ENCODE measurements around the gene EPB41L4B.

Gene EPB41L4B

DNA sequence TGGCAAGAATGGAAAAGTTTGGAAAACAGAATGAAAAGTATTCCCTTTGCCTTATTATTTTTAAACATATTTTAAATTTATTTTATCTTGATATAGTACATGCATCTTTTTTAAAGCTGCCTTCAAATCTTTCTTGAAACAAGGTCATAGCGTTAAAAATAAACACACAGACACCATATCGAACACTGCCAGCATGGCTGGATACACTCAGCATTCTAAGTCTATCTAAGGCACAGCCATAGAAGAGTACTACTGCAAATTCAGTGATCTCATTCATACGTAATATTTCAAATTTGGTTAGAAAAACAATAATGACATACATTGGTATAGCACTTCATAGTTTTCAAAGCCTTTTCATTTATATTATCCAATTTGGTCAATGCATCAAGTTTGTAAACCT is 57.5 kb downstream of the EPB41L4B start:
- ChIA-PET POLR2A (no interaction called here), CTCF (interaction anchor here (0.6 kb wide), 1 partner anchor 51 kb away, joined by 3 read pairs; no protein-coding TSS in a partner anchor)
- Histone ChIP-seq H3K27ac (ENCODE audit: extremely low read depth, low read depth, low read length) (no peak overlapping the region), H3K36me3 (ENCODE audit: control insufficient read depth in 2 of 2, insufficient read depth in 1 of 2, low read length in 2 of 2) (peaks cover 0 to 5% of the 10 kb centered on the region in 2 experiments; a peak in 2 of 3 replicates), H3K4me1 (ENCODE audit: control insufficient read depth, insufficient read depth, low read length) (peaks cover 5% of the 10 kb centered on the region), H3K4me3 (ENCODE audit: low read depth, low read length) (no peak overlapping the region), H3K9me3 (ENCODE audit: control insufficient read depth, insufficient read depth, low read depth, low read length) (no peaks in the 10 kb centered on the region)
- TF ChIP-seq ZNF596 (tag by site-specific recombination; IDR thresholded peaks at IDR 0.05) (no peak), ZNF701 (tag by site-specific recombination; IDR thresholded peaks at IDR 0.05) (no peak), ZNF776 (tag by site-specific recombination; IDR thresholded peaks at IDR 0.05; ENCODE audit: borderline replicate concordance) (no peak), ZNF132 (tag by site-specific recombination; IDR thresholded peaks at IDR 0.05; ENCODE audit: borderline replicate concordance) (no peak), ZNF843 (tag by site-specific recombination; IDR thresholded peaks at IDR 0.05) (no peak), ZNF660 (tag by site-specific recombination; IDR thresholded peaks at IDR 0.05) (no peak), ZFHX2 (tag by site-specific recombination; conservative IDR thresholded peaks at IDR 0.05) (no peak)
- TF ChIP-seq, protein P1, sequence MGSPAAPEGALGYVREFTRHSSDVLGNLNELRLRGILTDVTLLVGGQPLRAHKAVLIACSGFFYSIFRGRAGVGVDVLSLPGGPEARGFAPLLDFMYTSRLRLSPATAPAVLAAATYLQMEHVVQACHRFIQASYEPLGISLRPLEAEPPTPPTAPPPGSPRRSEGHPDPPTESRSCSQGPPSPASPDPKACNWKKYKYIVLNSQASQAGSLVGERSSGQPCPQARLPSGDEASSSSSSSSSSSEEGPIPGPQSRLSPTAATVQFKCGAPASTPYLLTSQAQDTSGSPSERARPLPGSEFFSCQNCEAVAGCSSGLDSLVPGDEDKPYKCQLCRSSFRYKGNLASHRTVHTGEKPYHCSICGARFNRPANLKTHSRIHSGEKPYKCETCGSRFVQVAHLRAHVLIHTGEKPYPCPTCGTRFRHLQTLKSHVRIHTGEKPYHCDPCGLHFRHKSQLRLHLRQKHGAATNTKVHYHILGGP (tag by site-specific recombination; IDR thresholded peaks at IDR 0.05), result no peak

DNA sequence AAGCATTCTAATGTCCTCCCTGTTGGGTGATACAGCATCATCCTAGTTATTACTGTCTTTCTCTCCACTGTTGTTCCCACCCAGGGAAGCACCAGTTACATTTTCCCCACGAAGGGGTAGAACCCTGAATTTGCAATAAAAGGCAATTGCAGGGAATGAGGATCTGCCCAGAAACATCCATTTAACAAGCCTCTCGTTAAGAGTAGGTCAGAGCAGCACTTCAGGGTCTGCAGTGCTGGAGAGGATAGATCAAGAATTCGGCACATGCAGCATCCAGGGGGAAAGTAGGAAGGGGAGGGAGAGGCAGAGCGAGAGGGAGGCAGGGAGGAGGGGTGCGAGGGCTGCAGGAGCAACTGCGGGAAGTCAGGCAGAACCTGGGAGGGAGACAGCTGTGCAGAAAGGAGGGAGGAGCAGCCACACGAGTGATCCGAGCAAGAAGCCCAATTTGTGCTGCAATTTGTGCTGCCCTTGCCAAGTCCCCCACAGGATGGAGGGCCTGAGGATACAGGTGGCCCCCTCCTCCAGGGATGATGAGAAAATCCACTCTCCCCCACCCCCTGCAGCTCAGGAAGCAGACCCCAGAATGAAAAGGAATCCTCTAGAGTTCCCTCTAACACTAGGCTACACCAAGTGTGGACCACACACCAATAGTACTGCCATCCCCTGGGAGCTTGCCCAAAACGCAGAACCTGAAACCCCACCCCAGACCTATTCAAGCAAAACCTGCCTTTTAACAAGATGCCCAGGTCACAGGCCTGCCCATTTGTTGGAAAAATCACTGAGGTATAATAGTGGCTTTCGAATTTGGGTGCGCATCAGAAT is 62.2 kb downstream of the EPB41L4B start:
- Histone ChIP-seq H3K4me3 (ENCODE audit: low read depth, low read length) (no peak overlapping the region), H3K9me3 (ENCODE audit: control insufficient read depth, insufficient read depth, low read depth, low read length) (no peaks in the 10 kb centered on the region), H3K27ac (ENCODE audit: extremely low read depth, low read depth, low read length) (no peak overlapping the region), H3K36me3 (ENCODE audit: control insufficient read depth in 2 of 2, insufficient read depth in 1 of 2, low read length in 2 of 2) (peaks cover 0 to 5% of the 10 kb centered on the region in 2 experiments; a peak in 1 of 3 replicates), H3K4me1 (ENCODE audit: control insufficient read depth, insufficient read depth, low read length) (no peaks in the 10 kb centered on the region)
- CTCF ChIA-PET, result interaction anchor here (0.6 kb wide), 1 partner anchor 69 kb away, joined by 3 read pairs; no protein-coding TSS in a partner anchor
- POLR2A ChIA-PET, result no interaction called here
- no peak for TF ChIP-seq ZNF596 (tag by site-specific recombination; IDR thresholded peaks at IDR 0.05)
- no peak for TF ChIP-seq KLF7 (tag by site-specific recombination; IDR thresholded peaks at IDR 0.05; ENCODE audit: borderline replicate concordance)
- no peak for TF ChIP-seq ZNF404 (tag by site-specific recombination; IDR thresholded peaks at IDR 0.05)
- TF ChIP-seq, protein P2, sequence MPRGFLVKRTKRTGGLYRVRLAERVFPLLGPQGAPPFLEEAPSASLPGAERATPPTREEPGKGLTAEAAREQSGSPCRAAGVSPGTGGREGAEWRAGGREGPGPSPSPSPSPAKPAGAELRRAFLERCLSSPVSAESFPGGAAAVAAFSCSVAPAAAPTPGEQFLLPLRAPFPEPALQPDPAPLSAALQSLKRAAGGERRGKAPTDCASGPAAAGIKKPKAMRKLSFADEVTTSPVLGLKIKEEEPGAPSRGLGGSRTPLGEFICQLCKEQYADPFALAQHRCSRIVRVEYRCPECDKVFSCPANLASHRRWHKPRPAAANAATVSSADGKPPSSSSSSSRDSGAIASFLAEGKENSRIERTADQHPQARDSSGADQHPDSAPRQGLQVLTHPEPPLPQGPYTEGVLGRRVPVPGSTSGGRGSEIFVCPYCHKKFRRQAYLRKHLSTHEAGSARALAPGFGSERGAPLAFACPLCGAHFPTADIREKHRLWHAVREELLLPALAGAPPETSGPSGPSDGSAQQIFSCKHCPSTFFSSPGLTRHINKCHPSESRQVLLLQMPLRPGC (tag by site-specific recombination; IDR thresholded peaks at IDR 0.05), result no peak
- no peak for TF ChIP-seq ZFP3 (tag by site-specific recombination; IDR thresholded peaks at IDR 0.05; ENCODE audit: low read depth)
- no peak for TF ChIP-seq ZBTB17 (tag by site-specific recombination; IDR thresholded peaks at IDR 0.05)
- TF ChIP-seq OSR2 (tag by site-specific recombination; IDR thresholded peaks at IDR 0.05), result no peak
- TF ChIP-seq PRDM1 (tag by site-specific recombination; IDR thresholded peaks at IDR 0.05), result no peak
- TF ChIP-seq ZFP69B (tag by site-specific recombination; IDR thresholded peaks at IDR 0.05), result no peak
- no peak for TF ChIP-seq ZBTB21 (tag by site-specific recombination; IDR thresholded peaks at IDR 0.05)
- TF ChIP-seq, protein P3, sequence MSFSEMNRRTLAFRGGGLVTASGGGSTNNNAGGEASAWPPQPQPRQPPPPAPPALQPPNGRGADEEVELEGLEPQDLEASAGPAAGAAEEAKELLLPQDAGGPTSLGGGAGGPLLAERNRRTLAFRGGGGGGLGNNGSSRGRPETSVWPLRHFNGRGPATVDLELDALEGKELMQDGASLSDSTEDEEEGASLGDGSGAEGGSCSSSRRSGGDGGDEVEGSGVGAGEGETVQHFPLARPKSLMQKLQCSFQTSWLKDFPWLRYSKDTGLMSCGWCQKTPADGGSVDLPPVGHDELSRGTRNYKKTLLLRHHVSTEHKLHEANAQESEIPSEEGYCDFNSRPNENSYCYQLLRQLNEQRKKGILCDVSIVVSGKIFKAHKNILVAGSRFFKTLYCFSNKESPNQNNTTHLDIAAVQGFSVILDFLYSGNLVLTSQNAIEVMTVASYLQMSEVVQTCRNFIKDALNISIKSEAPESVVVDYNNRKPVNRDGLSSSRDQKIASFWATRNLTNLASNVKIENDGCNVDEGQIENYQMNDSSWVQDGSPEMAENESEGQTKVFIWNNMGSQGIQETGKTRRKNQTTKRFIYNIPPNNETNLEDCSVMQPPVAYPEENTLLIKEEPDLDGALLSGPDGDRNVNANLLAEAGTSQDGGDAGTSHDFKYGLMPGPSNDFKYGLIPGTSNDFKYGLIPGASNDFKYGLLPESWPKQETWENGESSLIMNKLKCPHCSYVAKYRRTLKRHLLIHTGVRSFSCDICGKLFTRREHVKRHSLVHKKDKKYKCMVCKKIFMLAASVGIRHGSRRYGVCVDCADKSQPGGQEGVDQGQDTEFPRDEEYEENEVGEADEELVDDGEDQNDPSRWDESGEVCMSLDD (tag by site-specific recombination; IDR thresholded peaks at IDR 0.05), result no peak
- TF ChIP-seq ZNF211 (tag by site-specific recombination; IDR thresholded peaks at IDR 0.05; ENCODE audit: low read depth), result no peak
- no peak for TF ChIP-seq MZF1 (tag by site-specific recombination; IDR thresholded peaks at IDR 0.05; ENCODE audit: borderline replicate concordance)
- no peak for TF ChIP-seq HOXC10 (CRISPR knock-in tag; IDR thresholded peaks at IDR 0.05)
- TF ChIP-seq ZNF426 (tag by site-specific recombination; IDR thresholded peaks at IDR 0.05), result no peak
- TF ChIP-seq, protein P4, sequence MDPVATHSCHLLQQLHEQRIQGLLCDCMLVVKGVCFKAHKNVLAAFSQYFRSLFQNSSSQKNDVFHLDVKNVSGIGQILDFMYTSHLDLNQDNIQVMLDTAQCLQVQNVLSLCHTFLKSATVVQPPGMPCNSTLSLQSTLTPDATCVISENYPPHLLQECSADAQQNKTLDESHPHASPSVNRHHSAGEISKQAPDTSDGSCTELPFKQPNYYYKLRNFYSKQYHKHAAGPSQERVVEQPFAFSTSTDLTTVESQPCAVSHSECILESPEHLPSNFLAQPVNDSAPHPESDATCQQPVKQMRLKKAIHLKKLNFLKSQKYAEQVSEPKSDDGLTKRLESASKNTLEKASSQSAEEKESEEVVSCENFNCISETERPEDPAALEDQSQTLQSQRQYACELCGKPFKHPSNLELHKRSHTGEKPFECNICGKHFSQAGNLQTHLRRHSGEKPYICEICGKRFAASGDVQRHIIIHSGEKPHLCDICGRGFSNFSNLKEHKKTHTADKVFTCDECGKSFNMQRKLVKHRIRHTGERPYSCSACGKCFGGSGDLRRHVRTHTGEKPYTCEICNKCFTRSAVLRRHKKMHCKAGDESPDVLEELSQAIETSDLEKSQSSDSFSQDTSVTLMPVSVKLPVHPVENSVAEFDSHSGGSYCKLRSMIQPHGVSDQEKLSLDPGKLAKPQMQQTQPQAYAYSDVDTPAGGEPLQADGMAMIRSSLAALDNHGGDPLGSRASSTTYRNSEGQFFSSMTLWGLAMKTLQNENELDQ (tag by site-specific recombination; IDR thresholded peaks at IDR 0.05; ENCODE audit: low read depth), result no peak
- no peak for TF ChIP-seq ZNF521 (tag by site-specific recombination; IDR thresholded peaks at IDR 0.05)
- TF ChIP-seq ZNF791 (tag by site-specific recombination; IDR thresholded peaks at IDR 0.05), result no peak

All from HEK293 (cell line).